Caki2 (cell line): Measurements from ENCODE around the gene SORCS3. TPM values are rescaled to one million over a fixed set of nuclear protein-coding genes. Genes with fewer than 3 reads are reported as not detected.

Source experiments
- DNase-seq: peaks from one replicate; pipeline ENCODE4 v3.0.0-alpha.2; 2015; ENCODE audit warnings: low read depth
- in situ Hi-C: cut with HindIII; loops from 2 replicates; pipeline ENCODE4 v1.10.0; 2016; ENCODE audit warnings: low sequenced_read_pairs, low pct_unique_long_range_greater_than_20kb, mixed read lengths
- total RNA-seq: library from RNA; depleted of rRNA; stranded (reverse); fragments of >200 nt; shearing (Covaris generic); gene quantifications from 2 replicates; pipeline ENCODE4 v1.2.3, GENCODE V29; 2014; ENCODE audit warnings: low replicate concordance

Gene SORCS3
- total RNA-seq, 1 experiment from 2014 or later, result 0.10 TPM

DNA sequence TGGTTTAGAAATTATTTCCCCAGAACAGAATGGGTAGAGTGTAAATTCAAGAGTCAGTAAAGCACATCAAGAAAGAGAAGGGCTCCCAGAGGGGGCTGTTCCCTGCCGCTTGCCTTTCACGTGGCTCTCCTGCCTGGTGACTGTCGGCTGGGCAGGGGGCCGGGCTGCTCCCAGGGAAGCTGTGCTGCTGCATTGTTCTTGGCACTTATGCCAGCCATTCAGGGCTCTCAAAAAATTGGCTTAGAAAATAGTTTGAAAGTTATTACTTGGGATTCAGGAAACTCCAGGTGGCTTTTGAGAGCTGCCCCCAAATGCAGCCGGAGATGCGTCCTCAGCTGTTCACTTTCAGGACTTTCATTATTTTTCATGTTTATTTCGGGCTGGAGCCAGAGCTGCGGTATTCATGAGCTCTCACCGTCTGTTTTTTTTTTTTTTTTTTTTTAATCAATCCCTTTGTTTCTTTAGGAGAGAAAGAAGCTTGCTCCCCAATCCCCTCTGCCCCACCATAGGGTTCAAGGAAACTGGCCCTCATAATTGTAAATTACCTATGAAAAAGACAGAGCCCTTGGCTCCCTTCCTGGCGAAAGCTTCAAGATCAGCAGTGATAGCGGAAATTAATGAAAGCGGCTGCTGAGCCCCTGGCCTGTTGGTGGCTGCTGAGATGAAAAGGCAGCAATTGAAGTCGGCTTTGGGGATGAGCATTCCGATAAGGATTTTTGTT, 94.1 kb downstream of the SORCS3 start:
- in situ Hi-C loops, result no loop called here
- DNase-seq, result no peak

DNA sequence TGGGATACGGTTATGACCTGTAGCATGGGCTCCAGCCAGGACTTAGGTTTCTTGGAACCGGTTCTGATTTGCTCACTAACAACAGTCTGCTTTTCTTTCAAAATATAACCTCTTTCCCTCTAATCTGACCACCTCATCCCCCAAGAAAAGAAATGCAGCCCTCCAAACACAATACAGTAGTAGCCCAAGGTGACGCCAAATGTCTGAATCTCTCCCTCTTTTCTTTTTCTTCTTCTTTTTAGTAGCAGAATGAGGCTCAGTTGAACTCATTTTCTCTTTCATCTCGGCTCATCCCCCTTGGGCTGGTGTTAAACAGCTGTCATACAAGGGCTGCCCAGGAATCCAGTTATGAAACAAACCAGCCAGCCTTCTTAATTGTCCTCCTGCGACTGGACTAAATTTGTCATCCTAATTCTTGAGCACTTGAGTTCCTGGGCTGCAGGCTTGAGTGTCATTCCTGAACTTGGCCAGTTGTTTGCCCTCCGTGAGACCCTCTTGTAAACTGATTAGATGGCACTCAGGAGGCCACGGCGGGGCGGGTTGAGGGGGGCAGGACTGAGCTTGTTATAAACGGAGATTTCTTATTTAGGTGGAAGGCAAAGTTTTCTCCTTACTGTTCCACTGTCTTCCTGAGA, 94.8 kb downstream of the SORCS3 start:
- no peak for DNase-seq
- in situ Hi-C loops, result no loop called here

DNA sequence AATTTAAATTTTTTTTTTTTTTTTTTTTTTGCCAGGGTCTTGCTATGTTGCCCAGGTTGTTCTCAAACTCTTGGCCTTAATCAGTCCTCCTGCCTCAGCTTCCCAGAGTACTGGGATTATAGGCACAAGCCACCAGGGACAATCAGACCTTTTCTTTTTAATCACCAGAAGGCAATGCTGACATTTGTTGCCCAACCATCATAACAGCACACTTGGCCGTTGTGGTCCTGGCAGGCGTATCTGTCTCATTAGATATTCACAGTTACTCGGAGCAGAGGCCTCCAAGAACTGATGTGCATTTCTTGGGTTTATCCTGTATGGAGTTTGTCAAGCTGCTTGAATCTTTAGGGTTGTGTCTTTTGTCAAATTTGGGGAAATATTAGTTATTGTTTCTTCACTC, 100.0 kb downstream of the SORCS3 start:
- no peak for DNase-seq
- in situ Hi-C loops, result no loop called here

DNA sequence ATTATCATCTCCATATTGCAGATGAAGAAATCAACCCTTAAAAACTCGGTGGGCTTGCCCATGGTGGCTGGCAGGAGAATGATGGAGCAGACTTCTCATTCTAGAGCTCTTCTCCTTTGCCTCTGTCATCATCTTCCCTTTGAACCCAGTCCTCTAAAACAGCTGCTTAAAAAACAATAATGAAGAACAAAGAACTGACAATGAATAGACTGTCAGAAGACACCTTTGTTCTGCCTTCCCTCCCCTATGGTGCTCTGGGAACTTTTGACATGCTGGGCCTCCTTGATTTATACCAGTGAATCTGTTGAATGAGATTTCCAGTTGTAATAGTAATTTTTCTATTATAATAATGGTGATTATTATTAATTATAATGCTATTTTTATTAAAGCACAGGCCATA, 103.0 kb downstream of the SORCS3 start:
- in situ Hi-C loops, result no loop called here
- no peak for DNase-seq

DNA sequence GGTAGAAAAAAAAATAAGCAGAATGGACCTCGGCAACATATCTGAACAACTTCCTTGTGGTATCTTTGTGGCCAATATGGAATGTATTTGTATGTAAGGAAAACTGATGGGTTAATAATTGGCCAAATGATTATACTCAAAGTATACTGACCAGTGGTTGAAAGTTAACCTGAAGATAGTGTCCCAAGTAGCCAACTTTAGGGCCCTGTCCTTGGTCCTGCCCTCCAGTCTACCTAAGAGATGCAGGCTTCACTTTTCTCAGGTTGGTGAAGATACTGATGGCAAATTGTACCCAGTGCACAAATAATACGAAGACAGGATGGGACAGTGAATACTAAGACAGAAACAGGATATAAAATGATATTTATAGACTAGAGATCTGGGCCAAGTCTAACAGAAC, 109.2 kb downstream of the SORCS3 start:
- in situ Hi-C loops, result no loop called here
- no peak for DNase-seq

DNA sequence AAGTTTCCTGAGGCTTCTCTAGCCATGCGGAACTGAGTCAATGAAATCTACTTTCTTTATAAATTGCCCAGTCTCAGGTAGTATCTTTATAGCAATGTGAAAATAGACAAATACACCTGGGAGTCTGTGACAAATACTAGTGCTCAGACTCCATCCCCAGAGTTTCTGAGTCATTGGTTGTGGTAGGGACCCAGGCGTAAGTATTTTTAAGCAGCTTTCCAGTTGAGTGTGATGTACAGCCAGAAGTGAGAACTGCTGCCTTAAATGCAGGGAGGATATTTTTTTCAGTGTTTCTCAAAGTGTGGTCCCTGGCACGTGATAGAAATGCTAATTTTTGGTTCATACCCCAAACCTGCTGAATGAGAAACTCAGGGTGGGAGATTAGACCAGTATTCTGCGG, 121.7 kb downstream of the SORCS3 start:
- in situ Hi-C loops, result no loop called here
- DNase-seq, result no peak

DNA sequence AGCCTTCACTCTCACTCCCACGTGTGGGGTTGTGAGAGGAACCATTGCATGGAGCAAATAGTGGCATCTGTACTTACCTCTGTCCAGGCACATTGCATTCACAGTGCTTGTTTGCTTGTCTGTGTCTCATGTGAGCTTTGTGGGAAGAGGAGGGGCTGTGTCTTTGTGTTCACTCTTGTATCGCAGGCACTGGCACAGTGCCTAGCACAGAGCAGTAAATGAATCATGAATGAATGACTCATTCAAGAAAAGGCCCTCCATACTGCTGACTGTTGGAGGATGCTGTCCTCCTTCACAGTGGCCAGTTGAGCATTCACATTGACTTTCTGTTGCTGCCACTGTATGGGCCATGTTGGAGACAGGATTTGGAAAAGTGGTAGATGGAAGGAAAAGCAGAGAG, 125.3 kb downstream of the SORCS3 start:
- peak; percentile 22 for DNase-seq
- in situ Hi-C loops, result no loop called here

DNA sequence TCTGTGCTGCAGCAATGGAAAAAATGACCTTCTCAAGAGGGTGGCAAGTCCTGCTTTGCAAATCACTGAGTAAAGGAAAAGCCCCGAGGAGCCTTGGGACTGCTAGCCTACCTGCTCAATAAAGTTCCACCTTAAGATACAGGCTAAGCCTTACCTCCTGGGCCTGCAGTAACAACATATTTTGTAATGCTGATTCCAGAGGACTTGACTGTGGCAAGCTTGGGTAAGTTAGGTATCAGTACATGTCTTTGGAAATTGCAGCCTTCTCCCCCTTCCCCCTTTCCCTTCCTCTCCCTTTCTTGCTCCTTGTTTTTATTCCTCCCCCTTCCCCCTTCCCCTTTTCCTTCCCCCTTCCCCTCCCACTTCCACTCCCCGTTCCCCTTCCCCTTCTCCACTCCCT, 126.2 kb downstream of the SORCS3 start:
- in situ Hi-C loops, result no loop called here

DNA sequence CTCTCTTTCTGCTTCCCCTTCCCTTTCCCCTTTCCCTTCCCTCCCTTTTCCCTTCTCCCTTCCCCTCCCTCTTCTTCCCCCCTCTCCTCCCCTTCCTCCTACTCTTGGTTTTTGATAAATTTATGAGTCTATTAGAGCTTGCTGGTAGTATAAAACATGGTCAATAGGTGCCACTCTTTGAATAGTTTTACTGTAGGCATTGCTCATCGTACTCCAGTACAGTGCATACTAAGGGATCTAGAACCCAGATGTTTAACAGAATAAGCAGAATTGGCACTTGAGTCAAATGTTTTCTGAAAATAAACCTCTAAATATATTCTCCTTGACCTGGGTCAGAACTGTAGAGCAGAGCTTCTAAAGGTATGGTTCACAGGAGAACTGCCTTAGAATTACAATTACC, 126.7 kb downstream of the SORCS3 start:
- in situ Hi-C loops, result no loop called here
- no peak for DNase-seq

More for the DNA sequence above, 126.2 kb downstream of the SORCS3 start:
- no peak for DNase-seq

DNA sequence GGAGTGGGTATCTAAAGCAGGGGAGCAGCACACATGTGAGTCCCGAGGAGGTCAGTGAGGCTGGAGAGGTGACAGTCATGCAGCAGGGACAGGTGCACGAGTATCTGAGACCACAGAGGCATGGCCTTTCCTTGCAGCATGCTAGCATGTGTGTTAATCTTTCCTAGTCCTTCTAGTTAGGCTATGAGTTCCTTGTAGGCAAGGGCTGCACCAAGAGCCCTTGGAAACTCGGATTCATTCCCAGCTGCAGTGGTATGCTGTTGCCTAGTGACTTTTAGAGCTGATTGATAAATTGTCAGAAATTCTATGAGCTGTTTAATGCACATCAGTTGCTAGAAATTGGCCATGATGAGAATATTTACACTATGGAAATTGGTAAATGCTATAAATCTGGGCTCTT, 132.0 kb downstream of the SORCS3 start:
- no peak for DNase-seq
- in situ Hi-C loops, result no loop called here

DNA sequence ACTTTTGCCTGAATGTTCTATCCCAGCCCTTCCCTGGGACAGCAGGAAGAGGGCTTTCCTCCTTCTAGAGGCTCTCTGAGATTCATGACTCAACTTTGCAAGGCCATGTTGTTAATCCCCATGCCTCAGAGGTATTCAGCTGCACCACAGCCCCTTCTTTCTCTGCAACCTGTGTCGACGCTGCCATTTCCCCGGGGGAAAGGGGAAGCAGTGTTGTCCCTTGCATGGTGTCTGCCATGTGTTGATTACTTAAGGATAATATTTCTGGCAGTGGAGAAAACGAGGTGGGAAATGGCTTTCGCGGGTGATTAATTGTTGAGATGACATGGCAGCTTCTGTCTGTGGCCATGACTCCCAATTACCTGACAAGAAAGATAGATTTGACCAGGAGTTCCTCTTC, 133.1 kb downstream of the SORCS3 start:
- in situ Hi-C loops, result no loop called here
- DNase-seq, result no peak

DNA sequence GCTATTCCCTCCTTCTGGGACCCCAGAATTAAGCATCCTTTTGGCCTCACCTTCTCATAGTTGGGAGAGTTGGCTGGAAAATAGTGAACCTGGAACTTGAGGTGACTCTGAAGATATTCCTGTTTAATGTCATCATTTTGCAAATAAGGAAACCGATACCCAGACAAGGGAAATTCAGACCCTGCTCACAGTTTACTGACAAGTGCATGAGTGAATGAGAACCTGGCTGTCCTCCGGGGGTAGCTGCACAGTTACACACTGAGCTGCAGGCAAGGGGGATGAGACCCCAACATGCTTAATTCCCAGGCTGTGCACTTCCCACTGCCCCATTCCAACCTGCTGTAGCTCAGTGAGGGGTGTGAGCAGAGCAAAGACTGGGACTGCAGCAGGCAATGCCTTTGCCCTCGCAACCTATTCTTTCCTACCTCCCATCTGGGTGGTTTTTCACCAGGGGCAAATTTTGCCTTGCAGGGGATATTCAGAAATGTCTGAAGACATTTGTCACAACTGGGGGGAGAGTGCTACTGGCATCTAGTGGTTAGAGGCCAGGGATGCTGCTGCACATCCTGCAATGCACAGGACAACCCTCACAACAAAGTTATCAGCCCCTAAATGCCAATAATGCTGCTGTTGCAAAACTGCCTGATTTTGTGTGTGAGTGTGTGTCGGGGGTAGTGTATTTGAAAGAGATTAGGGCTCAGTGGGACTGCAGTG, 136.2 kb downstream of the SORCS3 start:
- in situ Hi-C loops, result no loop called here
- DNase-seq, result no peak

DNA sequence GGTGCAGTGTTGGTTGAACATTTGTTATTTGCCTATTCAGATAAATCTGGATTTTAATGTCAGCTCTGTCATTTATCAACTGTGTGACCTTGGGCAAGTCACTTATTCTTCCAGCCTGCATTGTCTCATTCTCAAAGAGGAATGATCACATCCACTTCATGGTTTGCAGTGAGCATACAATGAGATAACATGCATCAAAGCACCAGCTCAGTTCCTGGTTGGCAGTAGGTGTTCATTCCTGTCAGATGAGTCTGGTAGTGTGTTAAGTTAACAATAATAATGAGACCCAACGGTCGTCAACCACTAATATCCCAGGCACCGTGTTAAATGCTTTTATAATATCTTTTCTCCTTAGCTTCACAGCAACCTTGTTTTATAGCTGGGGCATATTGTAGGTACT, 137.3 kb downstream of the SORCS3 start:
- DNase-seq, result no peak
- in situ Hi-C loops, result no loop called here

DNA sequence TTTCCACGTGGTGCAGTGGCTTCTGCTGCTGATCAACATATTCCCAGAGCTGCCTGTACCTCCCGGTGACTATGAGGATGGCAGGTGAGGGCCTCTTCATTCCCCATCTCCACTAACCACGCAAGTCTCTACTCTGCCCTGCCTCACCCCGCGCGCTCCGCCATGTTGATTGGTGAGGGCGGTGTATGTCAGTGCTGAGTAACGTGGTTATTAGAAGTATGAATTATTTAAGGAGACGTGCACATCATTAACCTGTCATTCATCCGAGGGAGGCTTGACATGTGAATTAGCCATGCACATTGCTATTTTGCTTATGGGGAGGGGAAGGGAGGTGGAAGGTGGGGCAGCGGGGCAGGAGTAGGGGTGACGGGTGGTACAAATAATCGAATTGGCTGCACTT, 138.6 kb downstream of the SORCS3 start:
- in situ Hi-C loops, result no loop called here
- DNase-seq, result no peak

DNA sequence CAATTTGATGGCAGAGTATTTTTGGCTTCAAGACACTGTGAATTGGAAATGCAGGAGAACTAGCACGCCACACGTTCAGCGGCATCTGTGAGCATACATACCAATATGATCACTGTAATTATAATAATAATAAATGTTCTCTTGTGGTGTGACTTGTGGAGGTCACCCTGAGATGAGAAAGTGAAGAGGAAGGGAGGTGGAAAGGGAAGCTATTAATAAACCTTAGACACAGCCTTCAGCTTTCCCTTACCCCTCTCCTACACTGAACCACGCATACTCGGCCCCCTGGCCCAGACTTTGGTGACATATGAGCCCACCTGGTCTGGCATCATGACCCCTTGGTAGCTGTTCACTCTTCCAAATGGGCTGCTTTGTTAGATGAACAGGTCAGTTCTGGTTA, 139.1 kb downstream of the SORCS3 start:
- in situ Hi-C loops, result no loop called here
- no peak for DNase-seq

DNA sequence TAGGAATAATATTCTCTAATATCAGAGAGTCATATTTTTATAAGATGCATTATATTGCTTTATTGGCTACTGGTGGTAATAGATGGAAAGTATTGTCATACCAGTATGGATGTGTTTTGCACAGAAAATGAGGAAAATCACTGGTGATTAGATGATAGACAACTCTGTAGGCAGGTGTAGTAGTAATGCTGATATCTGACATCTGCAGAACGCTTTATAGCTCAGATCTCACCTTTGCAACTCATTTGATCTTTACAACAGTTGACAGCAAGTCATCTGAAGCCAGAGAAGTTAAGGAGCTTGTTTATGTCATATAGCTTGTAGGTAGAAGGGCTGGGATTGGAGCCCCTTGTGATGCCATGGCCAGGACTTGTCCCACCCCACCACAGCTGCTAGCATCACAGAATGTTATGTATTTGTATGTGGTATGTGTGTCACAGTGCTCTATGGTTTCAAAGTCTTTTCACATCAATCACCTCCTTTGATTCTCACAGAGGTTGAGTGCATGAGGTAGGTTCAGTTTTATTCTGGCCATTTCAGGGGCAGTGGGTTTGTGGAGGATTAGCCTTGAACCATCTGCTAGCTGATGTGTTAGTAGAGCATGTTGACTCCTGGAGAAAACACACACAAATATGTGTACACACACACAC, 140.0 kb downstream of the SORCS3 start:
- in situ Hi-C loops, result no loop called here

DNA sequence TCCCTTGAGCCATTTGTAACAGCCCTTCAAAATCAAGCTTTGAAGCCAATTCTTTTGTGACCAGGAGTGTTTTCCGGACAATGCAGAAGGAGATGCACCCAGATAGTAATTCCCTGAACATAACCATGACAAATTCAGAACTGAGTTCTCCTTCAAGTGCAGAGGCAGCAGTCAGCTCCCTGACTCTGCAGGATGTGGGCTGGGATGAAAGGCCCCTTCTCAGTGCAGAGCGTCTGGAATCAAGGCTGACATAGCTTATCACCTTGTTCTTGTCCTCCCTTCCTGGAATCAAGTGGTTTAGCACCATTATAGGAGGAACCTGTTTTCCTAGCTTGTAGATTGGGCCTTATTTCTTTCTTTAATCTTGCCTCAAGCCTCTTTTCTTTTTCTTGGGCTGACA, 143.4 kb downstream of the SORCS3 start:
- DNase-seq, result no peak
- in situ Hi-C loops, result no loop called here

More for the DNA sequence above, 140.0 kb downstream of the SORCS3 start:
- DNase-seq, result no peak

DNA sequence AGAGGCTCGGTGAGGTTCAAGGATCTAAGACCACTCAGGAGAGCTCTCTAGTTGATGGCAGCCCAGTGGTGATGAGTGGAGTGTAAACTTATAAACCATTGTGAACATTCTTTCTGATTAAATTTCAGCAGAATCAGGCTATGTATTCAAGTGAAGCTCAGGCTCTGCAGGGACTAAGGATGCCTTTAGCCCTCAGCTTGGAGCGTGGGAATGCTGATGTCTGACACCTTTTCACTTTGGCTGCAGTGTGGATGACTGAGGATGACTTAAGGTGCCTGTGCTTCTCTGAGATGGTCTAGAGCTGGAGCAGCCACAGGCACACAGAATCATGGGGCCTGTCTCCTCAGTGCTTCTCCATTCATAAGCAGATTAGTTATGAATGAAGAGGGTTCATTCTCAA, 150.4 kb downstream of the SORCS3 start:
- in situ Hi-C loops, result no loop called here

DNA sequence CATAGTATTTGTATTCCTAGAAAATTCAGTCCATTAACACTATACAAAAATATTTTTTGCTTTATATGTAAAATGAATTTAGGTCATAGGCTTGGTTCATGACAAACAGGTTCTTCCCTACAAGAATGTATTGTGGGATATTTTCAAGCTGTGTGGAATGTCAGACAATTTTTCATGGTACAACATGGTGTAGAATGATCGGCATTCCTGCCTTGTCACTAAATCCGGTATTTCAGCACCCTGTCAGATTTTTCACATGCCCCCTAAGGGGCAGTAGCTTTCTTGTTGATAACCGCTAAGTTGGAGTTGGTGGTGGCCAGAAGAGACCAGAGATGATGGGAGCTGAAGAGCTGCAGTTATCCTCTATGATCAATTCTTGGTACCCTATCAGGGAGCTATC, 154.3 kb downstream of the SORCS3 start:
- in situ Hi-C loops, result no loop called here
- DNase-seq, result no peak

More for the DNA sequence above, 150.4 kb downstream of the SORCS3 start:
- DNase-seq, result no peak
